GM10266 (cell line): ENCODE results near the gene RAB3IL1.

Experiments
- DNase-seq: peaks from one replicate; pipeline ENCODE4 v3.0.0; 2012; ENCODE audit errors: extremely low spot score
- CTCF ChIP-seq: IDR thresholded peaks from 2 replicates; pipeline ENCODE4 v1.5.1; 2012; ENCODE audit warnings: mild to moderate bottlenecking, low read depth; ENCODE audit not compliant: control insufficient read depth, insufficient read depth; ENCODE audit errors: missing control alignments

The RAB3IL1 gene

DNA sequence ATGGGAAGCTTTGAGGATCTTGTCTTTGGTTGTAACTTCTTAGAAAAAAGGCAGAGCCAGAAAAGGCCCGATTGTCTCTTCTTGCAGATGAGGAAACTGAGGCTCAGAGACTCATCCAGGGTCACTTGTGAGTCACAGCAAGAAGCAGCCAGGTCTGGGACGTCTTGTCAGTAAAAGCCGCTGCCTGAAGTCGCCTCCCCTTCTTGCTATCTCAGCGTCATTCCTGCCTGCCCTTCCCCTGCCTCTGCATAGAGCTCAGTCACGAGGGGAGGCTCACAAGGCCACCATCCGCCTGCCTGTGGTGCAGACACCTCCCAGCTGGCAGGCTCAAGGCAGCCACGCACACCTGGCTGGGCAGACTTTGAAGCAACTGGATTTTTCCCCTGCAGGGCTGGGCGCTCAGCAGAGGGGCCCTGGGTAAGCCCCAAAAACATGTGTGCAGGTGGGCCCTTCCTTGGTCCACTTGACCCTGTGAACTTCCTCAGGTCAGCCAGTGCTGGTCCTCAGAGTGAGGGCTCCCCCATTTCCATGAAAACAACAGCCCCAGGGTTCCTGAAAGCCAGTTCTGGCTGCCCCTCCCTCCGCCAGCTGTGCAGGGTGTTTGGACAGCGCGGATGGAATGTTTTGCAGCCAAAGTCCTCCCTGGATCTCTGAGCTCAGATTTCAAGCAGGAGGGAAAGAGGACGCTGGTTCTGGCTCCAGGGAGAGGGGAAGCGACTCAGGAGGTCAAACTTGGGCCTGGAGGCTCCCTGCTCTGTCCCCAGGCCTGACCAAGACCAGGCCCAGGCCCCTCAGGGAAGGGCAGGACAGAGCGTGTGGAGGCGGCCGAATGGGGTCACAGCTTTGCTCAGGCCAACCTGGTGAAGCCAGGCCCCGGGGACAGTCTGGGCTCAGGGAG lies 6.0 kb upstream of the RAB3IL1 start:
- peak; percentile 4 for DNase-seq

DNA sequence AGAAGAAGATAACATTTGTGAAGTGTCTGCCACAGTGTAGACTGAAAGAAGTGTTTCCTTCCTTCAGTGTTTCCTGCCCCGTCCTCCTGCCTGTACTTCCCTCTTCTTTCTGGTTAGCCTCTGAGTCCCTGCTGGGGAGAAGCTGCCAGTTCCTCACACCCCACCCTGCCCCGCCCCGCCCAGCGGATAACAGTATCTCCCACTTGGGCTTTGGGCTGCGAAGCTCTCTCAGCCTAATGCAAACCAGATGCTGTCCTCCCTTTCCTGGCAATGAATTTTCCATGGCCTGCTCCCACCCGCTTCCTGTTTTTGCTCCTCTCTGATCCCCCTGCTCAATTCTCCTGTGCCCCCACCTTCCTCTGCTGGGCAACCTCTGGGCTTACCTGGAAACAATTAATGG lies 5.2 kb upstream of the RAB3IL1 start:
- TF ChIP-seq CTCF, result no peak
- DNase-seq, result peak; percentile 7

More for the DNA sequence above, 6.0 kb upstream of the RAB3IL1 start:
- TF ChIP-seq CTCF, result no peak

- no peak for TF ChIP-seq CTCF
- DNase-seq, result no peak
Measured at GRCh38 chr11:61921446-61921845, 4.1 kb upstream of the RAB3IL1 start.

DNA sequence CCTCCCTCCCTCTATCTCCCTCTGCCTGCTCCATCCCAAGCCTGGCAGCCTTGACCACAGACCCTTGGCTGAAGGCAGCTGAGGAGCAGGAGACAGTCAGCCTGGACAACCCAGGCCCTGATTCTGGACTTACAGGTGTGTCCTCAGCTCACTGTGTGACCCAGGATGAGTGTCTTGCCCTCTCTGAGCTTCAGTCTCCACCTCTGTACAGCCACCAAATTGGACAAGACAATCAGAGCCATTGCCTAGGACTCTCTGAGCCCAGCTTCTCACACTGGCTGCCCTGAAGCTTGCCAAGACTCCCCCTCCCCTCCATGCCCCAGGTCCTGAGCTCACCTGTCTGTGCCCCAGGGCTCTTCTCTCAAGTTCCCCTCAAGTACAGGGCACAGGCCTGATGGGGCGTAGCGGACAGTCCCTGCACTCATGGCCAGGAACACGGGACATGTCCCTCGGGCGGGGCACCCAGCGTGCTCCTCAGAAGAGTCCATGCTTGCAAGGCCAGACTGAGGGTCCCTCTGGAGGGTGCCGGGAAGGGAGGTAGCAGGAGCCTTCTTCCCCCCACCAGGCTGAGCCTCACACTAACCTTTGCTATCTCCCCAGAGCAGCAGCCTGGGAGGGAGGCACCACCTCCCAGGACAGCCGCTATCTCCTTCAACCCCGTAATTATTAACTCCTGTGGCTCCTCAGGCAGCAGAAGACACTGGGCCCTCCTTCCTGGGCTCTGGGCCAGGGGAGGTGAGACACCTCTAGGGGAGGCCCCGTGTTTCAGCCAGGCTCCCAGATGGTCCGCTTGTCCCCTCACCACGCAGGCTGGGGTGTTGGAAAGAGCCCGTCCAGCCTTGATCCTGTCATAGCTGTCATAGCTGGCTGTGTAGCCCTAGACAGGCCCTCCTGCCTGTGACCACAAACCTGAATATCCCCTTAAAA lies 2.6 kb upstream of the RAB3IL1 start:
- TF ChIP-seq CTCF, result no peak
- DNase-seq, result peak; percentile 10

DNA sequence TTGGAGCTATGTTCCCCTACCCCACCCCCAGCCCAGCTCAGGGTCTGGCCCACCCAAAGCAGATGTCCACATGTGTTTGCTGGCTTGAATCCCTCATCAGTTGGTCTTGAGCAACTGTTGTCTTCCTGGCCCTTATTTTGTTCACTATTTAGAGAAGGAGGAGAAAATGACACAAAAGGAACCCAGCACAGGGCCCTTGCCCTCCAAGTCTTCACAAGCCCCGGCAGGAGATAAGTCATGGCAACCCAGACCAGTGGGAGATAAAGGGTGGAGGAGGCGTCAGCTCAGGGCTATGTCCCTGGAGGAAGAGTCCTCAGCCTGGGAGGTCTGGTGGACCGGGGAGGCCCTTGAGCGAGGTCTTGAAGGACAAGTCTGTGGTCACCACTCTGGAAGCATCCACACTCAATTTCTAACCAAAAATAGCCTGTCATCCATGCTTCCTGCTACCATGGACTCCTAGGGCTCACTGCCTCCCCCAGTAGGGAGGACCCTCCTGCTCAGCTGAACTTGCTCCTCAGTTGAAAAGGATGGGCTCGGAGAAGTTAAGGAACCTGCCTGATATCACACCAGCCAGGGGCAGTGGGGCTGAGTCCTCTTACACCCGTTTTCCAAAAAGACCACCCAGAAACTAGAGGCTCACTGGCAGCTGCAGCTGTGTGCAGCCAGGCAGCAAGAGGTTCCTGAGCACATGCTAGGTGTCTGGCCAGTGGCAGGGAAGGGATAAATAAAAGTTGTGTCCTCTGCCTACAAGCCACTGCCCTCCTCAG lies 1.8 kb upstream of the RAB3IL1 start:
- TF ChIP-seq CTCF, result no peak
- DNase-seq, result peak; percentile 19

GRCh38 chr11:61918251-61918937 lies 1.0 kb upstream of the RAB3IL1 start:
- no peak for TF ChIP-seq CTCF
- peak; percentile 15 for DNase-seq
